Left renal pelvis (tissue), 4 donors: ENCODE data around the gene RHBDD3. TPM values are rescaled to one million over a fixed set of nuclear protein-coding genes. Genes with fewer than 3 reads are reported as not detected.
"Not testable (repeated sequence)": the region's sequence is repeated elsewhere in the genome, so short reads cannot be mapped to it uniquely, and the experiment has no call there.

Source experiments
- DNase-seq, 4 donors: peaks; one replicate each; pipeline ENCODE4 v3.0.0-alpha.2; 2013; ENCODE audit warnings: low read depth in 4 of 4, low spot score in 3 of 4
- polyA plus RNA-seq, 4 donors: library from polyadenylated mRNA; unstranded; fragments of 120-200 nt; gene quantifications; one replicate each; pipeline ENCODE4 v1.2.1, GENCODE V29; 2013; ENCODE audit not compliant: insufficient read length in 4 of 4

The RHBDD3 gene
- polyA plus RNA-seq, 4 donors: 22.5 to 40.3 (median 26.3) TPM

- DNase-seq: no peak
Observed at GRCh38 chr22:29219881-29220670, 47.7 kb downstream of the RHBDD3 start.

- not testable (repeated sequence) for DNase-seq
Observed at GRCh38 chr22:29219409-29219782, 48.4 kb downstream of the RHBDD3 start.

GRCh38 chr22:29218758-29219408 lies 48.9 kb downstream of the RHBDD3 start:
- DNase-seq: no peak

GRCh38 chr22:29217827-29218757 lies 49.7 kb downstream of the RHBDD3 start:
- no peak for DNase-seq

- DNase-seq: no peak
Observed at GRCh38 chr22:29216873-29217666, 50.7 kb downstream of the RHBDD3 start.

- no peak for DNase-seq
Observed at GRCh38 chr22:29216011-29216872, 51.5 kb downstream of the RHBDD3 start.

- DNase-seq: no peak
Observed at GRCh38 chr22:29215012-29215860, 52.5 kb downstream of the RHBDD3 start.

- DNase-seq: no peak
Observed at GRCh38 chr22:29214232-29214631, 53.5 kb downstream of the RHBDD3 start.

GRCh38 chr22:29213493-29213892 lies 54.3 kb downstream of the RHBDD3 start:
- peak in 1 of 4 donors; percentile 31 for DNase-seq

GRCh38 chr22:29212743-29213142 lies 55.0 kb downstream of the RHBDD3 start:
- no peak for DNase-seq

GRCh38 chr22:29211466-29211865 lies 56.3 kb downstream of the RHBDD3 start:
- no peak for DNase-seq

GRCh38 chr22:29211066-29211465 lies 56.7 kb downstream of the RHBDD3 start:
- no peak for DNase-seq

Other genes starting within 250 kb of the RHBDD3 start
- 1 to 10 TPM in 3 of 4 donors, under 1 TPM in 1; 0.45 to 1.7 (median 1.1) TPM for gene C22orf31, start 206.2 kb downstream of the RHBDD3 start, polyA plus RNA-seq
- 10 to 100 TPM; 11.8 to 25.9 (median 21.3) TPM for gene KREMEN1, start 194.9 kb downstream of the RHBDD3 start, polyA plus RNA-seq
- 100 to 1,000 TPM in 1 of 4 donors, 10 to 100 TPM in 2, 1 to 10 TPM in 1; 7.7 to 122 (median 66.6) TPM for gene EMID1, start 62.1 kb downstream of the RHBDD3 start, polyA plus RNA-seq
- 100 to 1,000 TPM; 240 to 371 (median 332) TPM for gene EWSR1, start 287 bp upstream of the RHBDD3 start, polyA plus RNA-seq
- 10 to 100 TPM in 1 of 4 donors, 1 to 10 TPM in 3; 5.3 to 10.9 (median 7.9) TPM for gene GAS2L1, start 38.7 kb upstream of the RHBDD3 start, polyA plus RNA-seq
- gene RASL10A, start 47.7 kb upstream of the RHBDD3 start, polyA plus RNA-seq: under 1 TPM; 0.33 to 0.63 (median 0.45) TPM
- gene AP1B1, start 120.6 kb upstream of the RHBDD3 start, polyA plus RNA-seq: 10 to 100 TPM; 29.0 to 48.7 (median 42.6) TPM
- gene RFPL1, start 170.6 kb upstream of the RHBDD3 start, polyA plus RNA-seq: 1 to 10 TPM in 3 of 4 donors, under 1 TPM in 1; 0.89 to 1.8 (median 1.3) TPM
- gene NEFH, start 212.2 kb upstream of the RHBDD3 start, polyA plus RNA-seq: 10 to 100 TPM in 1 of 4 donors, 1 to 10 TPM in 3; 9.4 to 13.9 (median 9.5) TPM